ENCODE results near the gene NRSN2.

NRSN2 gene

GRCh38 chr20:370151-370600, 23.3 kb downstream of the NRSN2 start:
- TF ChIP-seq RAD21 (IDR thresholded peaks at IDR 0.05; ENCODE audit: low read depth), result no peak
- no peak for TF ChIP-seq EP300 (IDR thresholded peaks at IDR 0.05; ENCODE audit: borderline replicate concordance)
- peak; percentile 49 for TF ChIP-seq TEAD4 (IDR thresholded peaks at IDR 0.05)
- no peak for TF ChIP-seq EGR1 (IDR thresholded peaks at IDR 0.05)
- TF ChIP-seq CEBPB (IDR thresholded peaks at IDR 0.05), result peak; percentile 3; the same call in 1 of the 2 replicates
- TF ChIP-seq ZBTB7A (IDR thresholded peaks at IDR 0.05; ENCODE audit: low read depth), result no peak
- no peak for TF ChIP-seq YY1 (IDR thresholded peaks at IDR 0.05; ENCODE audit: low read depth)

GRCh38 chr20:370977-371754, 24.3 kb downstream of the NRSN2 start:
- TF ChIP-seq EGR1 (IDR thresholded peaks at IDR 0.05) (no peak), RAD21 (IDR thresholded peaks at IDR 0.05; ENCODE audit: low read depth) (no peak), NFIC (IDR thresholded peaks at IDR 0.05) (no peak)

GRCh38 chr20:371755-372542, 25.0 kb downstream of the NRSN2 start:
- TF ChIP-seq EP300 (IDR thresholded peaks at IDR 0.05; ENCODE audit: borderline replicate concordance), result peak; percentile 57; the same call in 1 of the 2 replicates
- TF ChIP-seq EGR1 (IDR thresholded peaks at IDR 0.05), result no peak
- TF ChIP-seq MAX (IDR thresholded peaks at IDR 0.05), result peak; percentile 56; the same call in 1 of the 2 replicates
- 0 out of 2 replicates have a peak, but pooled peaks have one; percentile 19 for TF ChIP-seq REST (IDR thresholded peaks at IDR 0.05; ENCODE audit: low read depth)
- TF ChIP-seq TEAD4 (IDR thresholded peaks at IDR 0.05), result peak; percentile 37; the same call in 1 of the 2 replicates
- no peak; the same call in 1 of the 2 replicates for TF ChIP-seq TAF1 (IDR thresholded peaks at IDR 0.05; ENCODE audit: low read depth)
- TF ChIP-seq NFIC (IDR thresholded peaks at IDR 0.05), result peak; percentile 55
- peak; percentile 99 for TF ChIP-seq CEBPB (IDR thresholded peaks at IDR 0.05)
- peak; percentile 78 for TF ChIP-seq USF1 (IDR thresholded peaks at IDR 0.05)

GRCh38 chr20:373171-373890, 26.4 kb downstream of the NRSN2 start:
- TF ChIP-seq TEAD4 (IDR thresholded peaks at IDR 0.05) (no peak), TAF1 (IDR thresholded peaks at IDR 0.05; ENCODE audit: low read depth) (no peak), RAD21 (IDR thresholded peaks at IDR 0.05; ENCODE audit: low read depth) (no peak), YY1 (IDR thresholded peaks at IDR 0.05; ENCODE audit: low read depth) (no peak), MAX (IDR thresholded peaks at IDR 0.05) (no peak), CREB1 (IDR thresholded peaks at IDR 0.05; ENCODE audit: low read depth) (no peak), EGR1 (IDR thresholded peaks at IDR 0.05) (no peak)

GRCh38 chr20:375265-375889, 28.5 kb downstream of the NRSN2 start:
- TF ChIP-seq TAF1 (IDR thresholded peaks at IDR 0.05; ENCODE audit: low read depth) (no peak), TCF12 (IDR thresholded peaks at IDR 0.05; ENCODE audit: low read depth) (no peak), CREB1 (IDR thresholded peaks at IDR 0.05; ENCODE audit: low read depth) (no peak), FOXM1 (IDR thresholded peaks at IDR 0.05; ENCODE audit: borderline replicate concordance, low read depth) (no peak), USF1 (IDR thresholded peaks at IDR 0.05) (no peak), CEBPB (IDR thresholded peaks at IDR 0.05) (no peak), EGR1 (IDR thresholded peaks at IDR 0.05) (no peak), REST (IDR thresholded peaks at IDR 0.05; ENCODE audit: low read depth) (no peak), NFIC (IDR thresholded peaks at IDR 0.05) (no peak), EP300 (IDR thresholded peaks at IDR 0.05; ENCODE audit: borderline replicate concordance) (no peak), TEAD4 (IDR thresholded peaks at IDR 0.05) (no peak), ZBTB7A (IDR thresholded peaks at IDR 0.05; ENCODE audit: low read depth) (no peak), RAD21 (IDR thresholded peaks at IDR 0.05; ENCODE audit: low read depth) (no peak), MAX (IDR thresholded peaks at IDR 0.05) (no peak), YY1 (IDR thresholded peaks at IDR 0.05; ENCODE audit: low read depth) (no peak)

Measured in Ishikawa (cell line).